ENCODE measurements around the gene PTPN12.
"Not testable (repeated sequence)": the region's sequence is repeated elsewhere in the genome, so short reads cannot be mapped to it uniquely, and the experiment has no call there.

PTPN12 gene

GRCh38 chr7:77538281-77539212, 1.5 kb downstream of the PTPN12 start:
- DNase-seq = peak; percentile 3

GRCh38 chr7:77540402-77540822, 3.3 kb downstream of the PTPN12 start:
- DNase-seq = no peak

- not testable (repeated sequence) for DNase-seq
Measured at GRCh38 chr7:77540993-77541392, 3.9 kb downstream of the PTPN12 start.

GRCh38 chr7:77542409-77542808, 5.3 kb downstream of the PTPN12 start:
- DNase-seq = no peak

GRCh38 chr7:77542895-77543294, 5.8 kb downstream of the PTPN12 start:
- DNase-seq = no peak

- DNase-seq = no peak
Measured at GRCh38 chr7:77543910-77544309, 6.8 kb downstream of the PTPN12 start.

- DNase-seq = no peak
Measured at GRCh38 chr7:77544518-77544917, 7.4 kb downstream of the PTPN12 start.

GRCh38 chr7:77548206-77548605, 11.1 kb downstream of the PTPN12 start:
- DNase-seq = no peak

- no peak for DNase-seq
Measured at GRCh38 chr7:77549106-77549870, 12.2 kb downstream of the PTPN12 start.

- DNase-seq = no peak
Measured at GRCh38 chr7:77550586-77550985, 13.5 kb downstream of the PTPN12 start.

GRCh38 chr7:77553123-77553522, 16.0 kb downstream of the PTPN12 start:
- DNase-seq = no peak

GRCh38 chr7:77558284-77558967, 21.3 kb downstream of the PTPN12 start:
- DNase-seq = no peak

- no peak for DNase-seq
Measured at GRCh38 chr7:77561352-77561751, 24.3 kb downstream of the PTPN12 start.

GRCh38 chr7:77563275-77563674, 26.2 kb downstream of the PTPN12 start:
- DNase-seq = no peak

- no peak for DNase-seq
Measured at GRCh38 chr7:77565917-77566316, 28.8 kb downstream of the PTPN12 start.

- no peak for DNase-seq
Measured at GRCh38 chr7:77566421-77566820, 29.3 kb downstream of the PTPN12 start.

GRCh38 chr7:77569514-77570232, 32.6 kb downstream of the PTPN12 start:
- peak; percentile 15 for DNase-seq

GRCh38 chr7:77570330-77571011, 33.4 kb downstream of the PTPN12 start:
- DNase-seq = no peak

- no peak for DNase-seq
Measured at GRCh38 chr7:77571801-77572200, 34.7 kb downstream of the PTPN12 start.

GRCh38 chr7:77575187-77575586, 38.1 kb downstream of the PTPN12 start:
- DNase-seq = no peak

GRCh38 chr7:77576856-77577255, 39.8 kb downstream of the PTPN12 start:
- no peak for DNase-seq

- DNase-seq = no peak
Measured at GRCh38 chr7:77579797-77580196, 42.7 kb downstream of the PTPN12 start.
